ENCODE measurements around the gene ITGA4. TPM values are rescaled to one million over a fixed set of nuclear protein-coding genes. Genes with fewer than 3 reads are reported as not detected.

ITGA4 gene
- polyA plus RNA-seq, 1 experiment: 17.6 TPM

DNA sequence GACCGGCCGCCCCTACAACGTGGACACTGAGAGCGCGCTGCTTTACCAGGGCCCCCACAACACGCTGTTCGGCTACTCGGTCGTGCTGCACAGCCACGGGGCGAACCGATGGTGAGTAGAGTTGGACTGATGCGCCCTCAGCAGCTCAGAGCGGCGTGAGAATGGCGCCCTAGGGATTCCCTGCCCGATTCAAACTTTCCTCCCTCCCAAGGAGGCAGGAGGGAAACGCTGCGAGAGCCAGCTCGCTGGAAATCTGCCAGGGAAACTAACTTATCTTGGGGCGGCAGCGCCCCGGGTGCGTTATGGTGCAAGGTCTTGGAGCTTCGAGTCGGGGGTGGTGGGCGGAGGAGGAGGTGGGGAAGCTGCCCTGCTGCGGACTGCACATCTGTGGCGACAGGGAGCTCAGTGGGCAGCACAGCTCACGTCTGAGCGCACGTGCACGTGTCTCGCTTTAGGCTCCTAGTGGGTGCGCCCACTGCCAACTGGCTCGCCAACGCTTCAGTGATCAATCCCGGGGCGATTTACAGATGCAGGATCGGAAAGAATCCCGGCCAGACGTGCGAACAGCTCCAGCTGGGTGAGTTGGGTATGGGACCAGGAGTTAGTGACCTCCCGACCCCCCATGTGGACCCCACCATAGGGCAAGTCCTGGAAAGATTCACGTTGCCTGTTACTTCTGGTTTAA is 697 bp downstream of the ITGA4 start:
- POLR2A ChIA-PET: interaction anchor here (0.6 to 0.7 kb wide), 2 partner anchors 382 to 1500 kb away, joined by 3 to 4 read pairs; no protein-coding TSS in a partner anchor
- Histone ChIP-seq H3K4me3 (ENCODE audit: low read depth, low read length) (peak overlapping the region; percentile 69), H3K36me3 (ENCODE audit: control insufficient read depth, insufficient read depth, low read length) (no peaks in the 10 kb centered on the region), H3K27me3 (ENCODE audit: control insufficient read depth, insufficient read depth, low read length) (no peaks in the 10 kb centered on the region)
- DNase-seq (ENCODE audit: low read depth): no peak
- TF ChIP-seq CTCF (IDR thresholded peaks at IDR 0.05; ENCODE audit: insufficient read depth, low read depth, low read length): no peak
- CTCF ChIA-PET: interaction anchor here (0.6 to 4.1 kb wide), 22 partner anchors 10 to 379 kb away, joined by 3 to 40 read pairs (median 4); no protein-coding TSS in a partner anchor

- no peak for TF ChIP-seq CTCF (IDR thresholded peaks at IDR 0.05; ENCODE audit: insufficient read depth, low read depth, low read length)
- ChIA-PET CTCF (interaction anchor here (3.1 to 4.1 kb wide), 2 partner anchors 9 to 354 kb away, joined by 22 to 40 read pairs; no protein-coding TSS in a partner anchor), POLR2A (no interaction called here)
- Histone ChIP-seq H3K4me3 (ENCODE audit: low read depth, low read length) (peak overlapping the region; percentile 69), H3K27me3 (ENCODE audit: control insufficient read depth, insufficient read depth, low read length) (no peaks in the 10 kb centered on the region), H3K36me3 (ENCODE audit: control insufficient read depth, insufficient read depth, low read length) (no peaks in the 10 kb centered on the region)
- no peak for DNase-seq (ENCODE audit: low read depth)
Observed at GRCh38 chr2:181458871-181459270, 1.7 kb downstream of the ITGA4 start.

DNA sequence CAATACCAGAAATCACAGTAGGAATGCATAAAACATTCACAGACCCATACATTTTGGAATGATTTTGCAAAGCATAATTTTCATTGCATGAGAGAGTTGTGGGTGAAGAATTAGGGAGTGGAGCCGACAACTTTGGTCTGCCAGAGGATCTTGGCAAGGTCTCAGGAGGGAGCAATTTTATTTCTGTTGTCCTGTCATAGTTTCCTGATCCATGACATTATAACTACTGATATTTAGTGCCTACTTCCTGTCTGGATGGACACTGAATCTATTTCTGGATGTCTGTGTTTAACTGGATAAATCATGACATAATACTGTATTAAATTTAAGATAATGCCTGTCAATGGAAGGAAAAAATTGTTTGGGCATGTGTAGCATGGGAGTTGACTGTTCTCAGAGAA is 2.4 kb downstream of the ITGA4 start:
- H3K27me3 ChIP-seq (ENCODE audit: control insufficient read depth, insufficient read depth, low read length): no peaks in the 10 kb centered on the region
- no peak overlapping the region for H3K4me3 ChIP-seq (ENCODE audit: low read depth, low read length)
- no peak for DNase-seq (ENCODE audit: low read depth)
- ChIA-PET CTCF (interaction anchor here (3.1 to 4.1 kb wide), 2 partner anchors 8 to 354 kb away, joined by 22 to 40 read pairs; no protein-coding TSS in a partner anchor), POLR2A (no interaction called here)
- TF ChIP-seq CTCF (IDR thresholded peaks at IDR 0.05; ENCODE audit: insufficient read depth, low read depth, low read length): no peak
- H3K36me3 ChIP-seq (ENCODE audit: control insufficient read depth, insufficient read depth, low read length): no peaks in the 10 kb centered on the region

GRCh38 chr2:181461056-181461997 is 4.1 kb downstream of the ITGA4 start:
- POLR2A ChIA-PET: no interaction called here
- CTCF ChIA-PET: interaction anchor here (0.9 to 1.5 kb wide), 3 partner anchors 13 to 357 kb away, joined by 3 to 10 read pairs (median 4); no protein-coding TSS in a partner anchor
- Histone ChIP-seq H3K27me3 (ENCODE audit: control insufficient read depth, insufficient read depth, low read length) (no peaks in the 10 kb centered on the region), H3K36me3 (ENCODE audit: control insufficient read depth, insufficient read depth, low read length) (no peaks in the 10 kb centered on the region), H3K4me3 (ENCODE audit: low read depth, low read length) (no peak overlapping the region)
- DNase-seq (ENCODE audit: low read depth): no peak
- no peak for TF ChIP-seq CTCF (IDR thresholded peaks at IDR 0.05; ENCODE audit: insufficient read depth, low read depth, low read length)

DNA sequence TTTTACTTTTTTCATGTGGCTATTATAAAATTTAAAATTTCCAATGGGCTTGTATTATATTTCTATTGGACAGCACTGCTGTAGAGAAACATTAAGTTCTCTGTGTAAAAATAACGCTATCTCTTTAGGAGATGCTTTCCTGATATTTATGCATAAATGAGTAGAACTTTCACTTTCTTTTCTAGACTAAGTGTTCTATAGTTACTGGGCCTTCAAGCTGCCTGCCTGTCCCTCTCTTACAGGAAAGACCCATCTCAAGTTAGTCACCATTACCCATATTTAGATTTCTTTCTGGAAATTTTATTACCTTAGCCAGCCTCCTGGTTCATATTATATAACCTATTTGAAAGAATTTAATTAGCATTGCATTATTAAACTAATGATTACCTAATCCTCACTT is 4.8 kb downstream of the ITGA4 start:
- no peak overlapping the region for H3K4me3 ChIP-seq (ENCODE audit: low read depth, low read length)
- no peaks in the 10 kb centered on the region for H3K36me3 ChIP-seq (ENCODE audit: control insufficient read depth, insufficient read depth, low read length)
- POLR2A ChIA-PET: no interaction called here
- no peaks in the 10 kb centered on the region for H3K27me3 ChIP-seq (ENCODE audit: control insufficient read depth, insufficient read depth, low read length)
- CTCF ChIA-PET: interaction anchor here (1.2 kb wide), 1 partner anchor 12 kb away, joined by 4 read pairs; no protein-coding TSS in a partner anchor
- DNase-seq (ENCODE audit: low read depth): no peak
- no peak for TF ChIP-seq CTCF (IDR thresholded peaks at IDR 0.05; ENCODE audit: insufficient read depth, low read depth, low read length)
